Measurements from ENCODE around the gene ESPN. TPM values are rescaled to one million over a fixed set of nuclear protein-coding genes. Genes with fewer than 3 reads are reported as not detected.

Gene ESPN
- polyA plus RNA-seq, 1 donor (not counting 4 experiments of a cell fraction or from before 2014, with no cell fraction given) = 0.47 TPM

DNA sequence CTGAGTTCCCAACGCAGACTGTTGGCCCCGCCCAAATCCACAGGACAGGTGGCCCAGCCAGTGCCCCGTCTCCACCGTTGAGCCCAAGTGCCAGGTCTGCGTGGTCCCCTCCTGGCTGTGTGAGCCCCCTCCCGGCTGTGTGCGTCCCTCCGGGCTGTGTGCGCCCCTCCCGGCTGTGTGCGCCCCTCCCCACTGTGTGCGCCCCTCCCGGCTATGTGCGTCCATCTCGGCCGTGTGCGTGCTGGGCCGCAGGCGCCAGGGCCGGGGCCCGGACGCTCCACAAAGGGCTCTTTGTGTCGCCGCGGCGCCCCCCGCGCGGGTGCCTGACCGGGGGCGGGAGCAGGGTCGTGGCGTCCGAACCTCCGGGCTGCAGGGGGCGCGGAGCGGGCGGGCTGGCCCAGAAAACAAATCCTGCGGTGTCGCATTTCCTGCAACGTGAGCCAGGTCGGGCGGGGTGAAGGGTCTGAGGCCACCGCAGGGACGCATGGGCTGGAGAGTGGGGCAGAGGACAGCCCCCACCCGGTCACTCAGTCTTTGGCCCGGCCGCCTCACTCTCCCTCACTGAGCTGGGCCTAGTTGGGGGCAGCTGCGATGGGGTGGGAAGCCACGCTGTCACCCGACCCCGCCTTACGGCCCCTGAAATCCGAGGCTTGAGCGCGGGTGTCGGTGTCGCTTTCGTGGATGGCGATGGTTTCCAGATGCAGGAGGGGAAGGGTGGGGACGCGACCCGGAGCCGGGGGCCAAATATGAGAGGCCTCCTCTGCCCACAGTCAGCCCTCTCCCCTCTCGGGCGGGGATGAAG lies 22.6 kb downstream of the ESPN start:
- DNase-seq (ENCODE audit: low read depth, low spot score) (no peak), FAIRE-seq (no peak)
- H2AFZ ChIP-seq (ENCODE audit: control insufficient read depth, low read length) = no peak overlapping the region
- H4K20me1 ChIP-seq (ENCODE audit: control insufficient read depth, extremely low read depth, insufficient read depth, low read length) = no peaks in the 10 kb centered on the region
- dilution Hi-C loops (cut with MboI; ENCODE audit: extremely low pct_ligation_motif_present, low sequenced_read_pairs) = no loop called here
- H3K4me3 ChIP-seq (ENCODE audit: control insufficient read depth in 2 of 3, extremely low read depth in 1 of 3, insufficient read depth in 2 of 3, low read depth in 1 of 3, low read length in 3 of 3) = no peak overlapping the region
- peaks cover 43% of the 10 kb centered on the region for H3K27me3 ChIP-seq (ENCODE audit: control insufficient read depth, extremely low read depth, insufficient read depth, low read length)
- H3K4me1 ChIP-seq (ENCODE audit: control insufficient read depth, extremely low read depth, insufficient read depth, low read length) = no peaks in the 10 kb centered on the region
- no peak overlapping the region for H3K4me2 ChIP-seq (ENCODE audit: control insufficient read depth, extremely low read depth, insufficient read depth, low read depth, low read length)
- TF ChIP-seq, protein P1, sequence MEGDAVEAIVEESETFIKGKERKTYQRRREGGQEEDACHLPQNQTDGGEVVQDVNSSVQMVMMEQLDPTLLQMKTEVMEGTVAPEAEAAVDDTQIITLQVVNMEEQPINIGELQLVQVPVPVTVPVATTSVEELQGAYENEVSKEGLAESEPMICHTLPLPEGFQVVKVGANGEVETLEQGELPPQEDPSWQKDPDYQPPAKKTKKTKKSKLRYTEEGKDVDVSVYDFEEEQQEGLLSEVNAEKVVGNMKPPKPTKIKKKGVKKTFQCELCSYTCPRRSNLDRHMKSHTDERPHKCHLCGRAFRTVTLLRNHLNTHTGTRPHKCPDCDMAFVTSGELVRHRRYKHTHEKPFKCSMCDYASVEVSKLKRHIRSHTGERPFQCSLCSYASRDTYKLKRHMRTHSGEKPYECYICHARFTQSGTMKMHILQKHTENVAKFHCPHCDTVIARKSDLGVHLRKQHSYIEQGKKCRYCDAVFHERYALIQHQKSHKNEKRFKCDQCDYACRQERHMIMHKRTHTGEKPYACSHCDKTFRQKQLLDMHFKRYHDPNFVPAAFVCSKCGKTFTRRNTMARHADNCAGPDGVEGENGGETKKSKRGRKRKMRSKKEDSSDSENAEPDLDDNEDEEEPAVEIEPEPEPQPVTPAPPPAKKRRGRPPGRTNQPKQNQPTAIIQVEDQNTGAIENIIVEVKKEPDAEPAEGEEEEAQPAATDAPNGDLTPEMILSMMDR (optimal IDR thresholded peaks at IDR 0.05 in 1 of 3, IDR thresholded peaks at IDR 0.05 in 1 of 3, conservative IDR thresholded peaks at IDR 0.05 in 1 of 3; ENCODE audit: extremely low read depth in 1 of 3, insufficient read depth in 2 of 3, low read length in 3 of 3) = no peak
- peak; percentile 95 for TF ChIP-seq EZH2 (IDR thresholded peaks at IDR 0.05; ENCODE audit: low read length)
- no peaks in the 10 kb centered on the region for H3K9me3 ChIP-seq (ENCODE audit: control insufficient read depth, low read depth, low read length)
- H3K9ac ChIP-seq (ENCODE audit: control insufficient read depth, extremely low read depth, insufficient read depth, low read length) = no peak overlapping the region
- no peak overlapping the region for H3K27ac ChIP-seq (ENCODE audit: control insufficient read depth, insufficient read depth, low read length)
- H3K79me2 ChIP-seq (ENCODE audit: control insufficient read depth, insufficient read depth, low read length) = no peaks in the 10 kb centered on the region
- H3K36me3 ChIP-seq (ENCODE audit: control insufficient read depth in 2 of 2, extremely low read depth in 1 of 2, insufficient read depth in 2 of 2, low read length in 2 of 2) = no peaks in the 10 kb centered on the region
- no peaks in the 10 kb centered on the region for H3K9me1 ChIP-seq (ENCODE audit: control insufficient read depth, extremely low read depth, insufficient read depth, low read length)

DNA sequence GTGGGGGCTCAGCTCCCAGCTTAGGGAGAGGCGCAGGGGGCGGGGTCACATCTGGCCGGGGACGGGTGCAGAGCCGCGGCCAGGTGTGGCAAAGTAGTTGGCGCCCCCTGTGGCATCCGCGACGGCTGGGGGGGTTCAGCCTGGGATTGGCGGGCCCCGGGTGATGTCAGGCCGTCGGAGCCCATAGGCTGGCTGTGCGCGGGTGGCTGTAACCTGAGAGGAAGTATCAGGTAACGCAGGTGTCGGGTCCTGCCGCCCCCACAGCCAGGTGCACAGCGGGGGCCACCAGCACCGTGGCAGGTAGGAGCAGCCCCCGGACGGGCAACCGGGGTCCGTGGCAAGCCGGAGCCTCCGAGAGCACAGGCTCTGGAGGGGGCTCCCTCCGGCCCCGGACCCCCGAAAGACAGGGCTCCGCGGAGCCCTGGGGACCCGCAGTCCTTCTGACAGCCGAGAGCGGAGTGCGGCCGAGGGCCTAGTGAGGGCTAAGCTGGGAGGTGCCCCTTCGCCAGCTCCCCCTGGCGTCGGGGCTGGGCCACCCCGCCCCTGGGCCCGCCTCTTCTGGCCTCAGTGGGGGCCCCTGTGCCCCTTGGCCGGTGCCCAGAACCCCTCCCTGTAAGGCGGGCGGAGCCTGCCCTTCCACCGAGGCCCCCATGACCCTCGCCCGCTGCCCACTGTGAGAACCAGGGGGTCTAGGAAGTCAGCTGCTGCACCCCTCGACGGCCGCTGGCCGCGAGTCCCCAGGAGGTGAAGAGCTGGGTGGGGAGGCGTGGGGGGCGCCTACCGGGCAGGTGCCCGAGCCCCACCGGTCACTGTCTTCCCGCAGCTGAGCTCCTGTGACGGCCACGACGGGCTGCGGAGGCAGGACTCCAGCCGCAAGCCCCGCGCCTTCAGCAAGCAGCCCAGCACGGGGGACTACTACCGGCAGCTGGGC lies 23.5 kb downstream of the ESPN start:
- Histone ChIP-seq H3K4me3 (ENCODE audit: control insufficient read depth in 2 of 3, extremely low read depth in 1 of 3, insufficient read depth in 2 of 3, low read depth in 1 of 3, low read length in 3 of 3) (no peak overlapping the region), H3K36me3 (ENCODE audit: control insufficient read depth in 2 of 2, extremely low read depth in 1 of 2, insufficient read depth in 2 of 2, low read length in 2 of 2) (no peaks in the 10 kb centered on the region), H3K9me3 (ENCODE audit: control insufficient read depth, low read depth, low read length) (no peaks in the 10 kb centered on the region), H3K27ac (ENCODE audit: control insufficient read depth, insufficient read depth, low read length) (no peak overlapping the region), H3K9ac (ENCODE audit: control insufficient read depth, extremely low read depth, insufficient read depth, low read length) (no peak overlapping the region), H4K20me1 (ENCODE audit: control insufficient read depth, extremely low read depth, insufficient read depth, low read length) (no peaks in the 10 kb centered on the region), H3K4me1 (ENCODE audit: control insufficient read depth, extremely low read depth, insufficient read depth, low read length) (no peaks in the 10 kb centered on the region), H3K79me2 (ENCODE audit: control insufficient read depth, insufficient read depth, low read length) (no peaks in the 10 kb centered on the region), H3K27me3 (ENCODE audit: control insufficient read depth, extremely low read depth, insufficient read depth, low read length) (peaks cover 46% of the 10 kb centered on the region), H3K4me2 (ENCODE audit: control insufficient read depth, extremely low read depth, insufficient read depth, low read depth, low read length) (peak overlapping the region; percentile 22), H3K9me1 (ENCODE audit: control insufficient read depth, extremely low read depth, insufficient read depth, low read length) (no peaks in the 10 kb centered on the region), H2AFZ (ENCODE audit: control insufficient read depth, low read length) (no peak overlapping the region)
- DNase-seq (ENCODE audit: low read depth, low spot score) (no peak), FAIRE-seq (no peak)
- dilution Hi-C loops (cut with MboI; ENCODE audit: extremely low pct_ligation_motif_present, low sequenced_read_pairs) = no loop called here
- TF ChIP-seq, protein P1 (optimal IDR thresholded peaks at IDR 0.05 in 1 of 3, IDR thresholded peaks at IDR 0.05 in 1 of 3, conservative IDR thresholded peaks at IDR 0.05 in 1 of 3; ENCODE audit: extremely low read depth in 1 of 3, insufficient read depth in 2 of 3, low read length in 3 of 3) = peak in 1 of 3 experiments; percentile 24
- TF ChIP-seq EZH2 (IDR thresholded peaks at IDR 0.05; ENCODE audit: low read length) = peak; percentile 68
